ENCODE measurements around the gene TIMP3.

DNA sequence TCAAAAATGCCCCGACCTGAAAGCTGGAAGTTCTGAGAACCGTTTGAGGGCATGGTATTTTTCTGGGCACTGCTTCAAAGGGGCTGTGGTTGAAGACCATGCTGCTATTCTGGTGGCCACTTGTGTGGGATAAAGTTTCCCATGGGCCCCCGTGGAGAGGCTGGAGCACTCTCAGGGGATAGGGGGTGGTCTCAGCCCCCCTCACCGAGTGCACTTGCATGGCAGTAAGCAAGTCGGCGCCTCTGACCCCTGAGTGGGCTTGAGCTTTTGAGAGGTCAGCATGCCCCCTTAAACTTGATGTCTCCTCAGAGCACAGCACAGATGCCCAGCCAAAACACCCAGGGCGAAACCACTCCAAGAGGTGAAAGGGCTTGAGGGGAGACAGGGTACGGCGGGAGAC is 35.6 kb downstream of the TIMP3 start:
- TF ChIP-seq, protein P1, sequence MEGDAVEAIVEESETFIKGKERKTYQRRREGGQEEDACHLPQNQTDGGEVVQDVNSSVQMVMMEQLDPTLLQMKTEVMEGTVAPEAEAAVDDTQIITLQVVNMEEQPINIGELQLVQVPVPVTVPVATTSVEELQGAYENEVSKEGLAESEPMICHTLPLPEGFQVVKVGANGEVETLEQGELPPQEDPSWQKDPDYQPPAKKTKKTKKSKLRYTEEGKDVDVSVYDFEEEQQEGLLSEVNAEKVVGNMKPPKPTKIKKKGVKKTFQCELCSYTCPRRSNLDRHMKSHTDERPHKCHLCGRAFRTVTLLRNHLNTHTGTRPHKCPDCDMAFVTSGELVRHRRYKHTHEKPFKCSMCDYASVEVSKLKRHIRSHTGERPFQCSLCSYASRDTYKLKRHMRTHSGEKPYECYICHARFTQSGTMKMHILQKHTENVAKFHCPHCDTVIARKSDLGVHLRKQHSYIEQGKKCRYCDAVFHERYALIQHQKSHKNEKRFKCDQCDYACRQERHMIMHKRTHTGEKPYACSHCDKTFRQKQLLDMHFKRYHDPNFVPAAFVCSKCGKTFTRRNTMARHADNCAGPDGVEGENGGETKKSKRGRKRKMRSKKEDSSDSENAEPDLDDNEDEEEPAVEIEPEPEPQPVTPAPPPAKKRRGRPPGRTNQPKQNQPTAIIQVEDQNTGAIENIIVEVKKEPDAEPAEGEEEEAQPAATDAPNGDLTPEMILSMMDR (IDR thresholded peaks at IDR 0.05; ENCODE audit: borderline replicate concordance, extremely low read depth, low read length, poor library complexity, severe bottlenecking): no peak
- no peak for TF ChIP-seq EZH2 (IDR thresholded peaks at IDR 0.05; ENCODE audit: borderline replicate concordance, low read depth, low read length, severe bottlenecking)
